ENCODE measurements around the gene RYR2. TPM values are rescaled to one million over a fixed set of nuclear protein-coding genes. Genes with fewer than 3 reads are reported as not detected.

RYR2 gene
- total and polyA plus RNA-seq, 2 donors (not counting 1 experiment from before 2014, with no cell fraction given), result not detected

GRCh38 chr1:237478082-237478481, 436.1 kb downstream of the RYR2 start:
- Histone ChIP-seq H3K36me3 (replicated peaks in 1 of 2; ENCODE audit: control extremely low read depth in 1 of 2, control insufficient read depth in 1 of 2, extremely low read depth in 1 of 2, insufficient read depth in 2 of 2, low read length in 1 of 2) (no peaks in the 10 kb centered on the region), H3K9me3 (ENCODE audit: control extremely low read depth in 1 of 3, control insufficient read depth in 2 of 3, insufficient read depth in 1 of 3, low read length in 2 of 3) (no peaks in the 10 kb centered on the region), H3K27me3 (replicated peaks in 1 of 4; ENCODE audit: control extremely low read depth in 1 of 4, control insufficient read depth in 3 of 4, insufficient read depth in 4 of 4, low read length in 3 of 4) (no peaks in the 10 kb centered on the region), H3K79me2 (ENCODE audit: control insufficient read depth, insufficient read depth, low read length) (no peaks in the 10 kb centered on the region), H4K20me1 (ENCODE audit: control insufficient read depth, insufficient read depth, low read length, poor library complexity, severe bottlenecking) (no peaks in the 10 kb centered on the region), H3K4me1 (ENCODE audit: control insufficient read depth in 2 of 2, insufficient read depth in 2 of 2, low read length in 2 of 2) (no peaks in the 10 kb centered on the region), H2AFZ (ENCODE audit: insufficient read depth, low read depth, low read length, poor library complexity, severe bottlenecking) (no peak overlapping the region), H3K9ac (ENCODE audit: low read length) (no peak overlapping the region), H3K4me3 (ENCODE audit: control extremely low read depth in 1 of 5, extremely low read depth in 1 of 5, insufficient read depth in 1 of 5, low read depth in 2 of 5, low read length in 4 of 5) (no peak overlapping the region), H3K27ac (ENCODE audit: low read length in 2 of 2) (no peak overlapping the region), H3K4me2 (replicated peaks; ENCODE audit: low read depth, low read length, poor library complexity, severe bottlenecking) (no peak overlapping the region)
- Mint-ChIP-seq H3K27ac (no peak overlapping the region), H3K4me3 (no peak overlapping the region), H3K27me3 (no peaks in the 10 kb centered on the region), H3K9me3 (ENCODE audit: insufficient read depth) (no peaks in the 10 kb centered on the region), H3K4me1 (no peaks in the 10 kb centered on the region)
- CTCF ChIA-PET, result no interaction called here
- intact Hi-C loops (cut with micrococcal nuclease), result no loop called here
- DNase-seq (no peak), ATAC-seq (ENCODE audit: low read depth) (no peak)
- WGBS (ENCODE audit: insufficient coverage), result no CpG with 5 or more reads among the region's 4 CpGs
- POLR2A ChIA-PET, result no interaction called here
- TF ChIP-seq EZH2 (IDR thresholded peaks at IDR 0.05; ENCODE audit: borderline replicate concordance, insufficient read depth, low read depth, low read length, poor library complexity, severe bottlenecking), result no peak
- TF ChIP-seq, protein P1, sequence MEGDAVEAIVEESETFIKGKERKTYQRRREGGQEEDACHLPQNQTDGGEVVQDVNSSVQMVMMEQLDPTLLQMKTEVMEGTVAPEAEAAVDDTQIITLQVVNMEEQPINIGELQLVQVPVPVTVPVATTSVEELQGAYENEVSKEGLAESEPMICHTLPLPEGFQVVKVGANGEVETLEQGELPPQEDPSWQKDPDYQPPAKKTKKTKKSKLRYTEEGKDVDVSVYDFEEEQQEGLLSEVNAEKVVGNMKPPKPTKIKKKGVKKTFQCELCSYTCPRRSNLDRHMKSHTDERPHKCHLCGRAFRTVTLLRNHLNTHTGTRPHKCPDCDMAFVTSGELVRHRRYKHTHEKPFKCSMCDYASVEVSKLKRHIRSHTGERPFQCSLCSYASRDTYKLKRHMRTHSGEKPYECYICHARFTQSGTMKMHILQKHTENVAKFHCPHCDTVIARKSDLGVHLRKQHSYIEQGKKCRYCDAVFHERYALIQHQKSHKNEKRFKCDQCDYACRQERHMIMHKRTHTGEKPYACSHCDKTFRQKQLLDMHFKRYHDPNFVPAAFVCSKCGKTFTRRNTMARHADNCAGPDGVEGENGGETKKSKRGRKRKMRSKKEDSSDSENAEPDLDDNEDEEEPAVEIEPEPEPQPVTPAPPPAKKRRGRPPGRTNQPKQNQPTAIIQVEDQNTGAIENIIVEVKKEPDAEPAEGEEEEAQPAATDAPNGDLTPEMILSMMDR (IDR thresholded peaks at IDR 0.05), result no peak

DNA sequence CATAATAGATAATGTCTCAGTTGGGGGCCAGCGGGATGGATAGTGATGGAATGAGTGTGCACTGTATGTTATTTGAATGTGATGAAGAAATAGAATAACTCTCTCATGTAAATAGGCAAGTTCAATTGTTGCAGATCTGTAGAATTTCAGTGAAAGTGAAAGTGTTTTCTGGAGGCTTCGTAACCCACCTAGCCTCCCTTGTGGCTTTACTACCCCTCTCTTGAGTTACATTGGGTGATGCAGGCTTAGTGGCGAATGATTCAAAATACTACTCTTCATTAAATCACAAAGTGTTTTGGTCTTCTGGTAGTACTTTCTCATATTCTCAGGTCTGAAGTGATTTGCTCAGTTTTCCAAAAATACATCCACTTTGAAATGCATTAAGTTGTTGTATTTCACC, 436.9 kb downstream of the RYR2 start:
- DNase-seq (no peak), ATAC-seq (ENCODE audit: low read depth) (no peak)
- POLR2A ChIA-PET, result no interaction called here
- no peaks in the 10 kb centered on the region for H3K4me1 Mint-ChIP-seq
- no peaks in the 10 kb centered on the region for H3K4me1 ChIP-seq (ENCODE audit: control insufficient read depth in 2 of 2, insufficient read depth in 2 of 2, low read length in 2 of 2)
- H3K27ac ChIP-seq (ENCODE audit: low read length in 2 of 2), result no peak overlapping the region
- H3K4me2 ChIP-seq (replicated peaks; ENCODE audit: low read depth, low read length, poor library complexity, severe bottlenecking), result no peak overlapping the region
- H4K20me1 ChIP-seq (ENCODE audit: control insufficient read depth, insufficient read depth, low read length, poor library complexity, severe bottlenecking), result no peaks in the 10 kb centered on the region
- no peaks in the 10 kb centered on the region for H3K27me3 ChIP-seq (replicated peaks in 1 of 4; ENCODE audit: control extremely low read depth in 1 of 4, control insufficient read depth in 3 of 4, insufficient read depth in 4 of 4, low read length in 3 of 4)
- no peak overlapping the region for H3K9ac ChIP-seq (ENCODE audit: low read length)
- CTCF ChIA-PET, result no interaction called here
- H3K9me3 ChIP-seq (ENCODE audit: control extremely low read depth in 1 of 3, control insufficient read depth in 2 of 3, insufficient read depth in 1 of 3, low read length in 2 of 3), result no peaks in the 10 kb centered on the region
- H2AFZ ChIP-seq (ENCODE audit: insufficient read depth, low read depth, low read length, poor library complexity, severe bottlenecking), result no peak overlapping the region
- H3K4me3 Mint-ChIP-seq, result no peak overlapping the region
- WGBS (ENCODE audit: insufficient coverage), result no CpG with 5 or more reads among the region's 3 CpGs
- no peak for TF ChIP-seq EZH2 (IDR thresholded peaks at IDR 0.05; ENCODE audit: borderline replicate concordance, insufficient read depth, low read depth, low read length, poor library complexity, severe bottlenecking)
- TF ChIP-seq, protein P1 (IDR thresholded peaks at IDR 0.05), result no peak
- no peak overlapping the region for H3K27ac Mint-ChIP-seq
- no peak overlapping the region for H3K4me3 ChIP-seq (ENCODE audit: control extremely low read depth in 1 of 5, extremely low read depth in 1 of 5, insufficient read depth in 1 of 5, low read depth in 2 of 5, low read length in 4 of 5)
- H3K27me3 Mint-ChIP-seq, result no peaks in the 10 kb centered on the region
- H3K79me2 ChIP-seq (ENCODE audit: control insufficient read depth, insufficient read depth, low read length), result no peaks in the 10 kb centered on the region
- H3K9me3 Mint-ChIP-seq (ENCODE audit: insufficient read depth), result no peaks in the 10 kb centered on the region
- intact Hi-C loops (cut with micrococcal nuclease), result no loop called here
- H3K36me3 ChIP-seq (replicated peaks in 1 of 2; ENCODE audit: control extremely low read depth in 1 of 2, control insufficient read depth in 1 of 2, extremely low read depth in 1 of 2, insufficient read depth in 2 of 2, low read length in 1 of 2), result no peaks in the 10 kb centered on the region
